ENCODE data around the gene TSC2. TPM values are rescaled to one million over a fixed set of nuclear protein-coding genes. Genes with fewer than 3 reads are reported as not detected.

TSC2 gene
- total and polyA plus RNA-seq, 2 of the 13 experiments (the other 11 are each of a cell fraction or from before 2014, with no cell fraction given) = 19.6 to 40.4 TPM

DNA sequence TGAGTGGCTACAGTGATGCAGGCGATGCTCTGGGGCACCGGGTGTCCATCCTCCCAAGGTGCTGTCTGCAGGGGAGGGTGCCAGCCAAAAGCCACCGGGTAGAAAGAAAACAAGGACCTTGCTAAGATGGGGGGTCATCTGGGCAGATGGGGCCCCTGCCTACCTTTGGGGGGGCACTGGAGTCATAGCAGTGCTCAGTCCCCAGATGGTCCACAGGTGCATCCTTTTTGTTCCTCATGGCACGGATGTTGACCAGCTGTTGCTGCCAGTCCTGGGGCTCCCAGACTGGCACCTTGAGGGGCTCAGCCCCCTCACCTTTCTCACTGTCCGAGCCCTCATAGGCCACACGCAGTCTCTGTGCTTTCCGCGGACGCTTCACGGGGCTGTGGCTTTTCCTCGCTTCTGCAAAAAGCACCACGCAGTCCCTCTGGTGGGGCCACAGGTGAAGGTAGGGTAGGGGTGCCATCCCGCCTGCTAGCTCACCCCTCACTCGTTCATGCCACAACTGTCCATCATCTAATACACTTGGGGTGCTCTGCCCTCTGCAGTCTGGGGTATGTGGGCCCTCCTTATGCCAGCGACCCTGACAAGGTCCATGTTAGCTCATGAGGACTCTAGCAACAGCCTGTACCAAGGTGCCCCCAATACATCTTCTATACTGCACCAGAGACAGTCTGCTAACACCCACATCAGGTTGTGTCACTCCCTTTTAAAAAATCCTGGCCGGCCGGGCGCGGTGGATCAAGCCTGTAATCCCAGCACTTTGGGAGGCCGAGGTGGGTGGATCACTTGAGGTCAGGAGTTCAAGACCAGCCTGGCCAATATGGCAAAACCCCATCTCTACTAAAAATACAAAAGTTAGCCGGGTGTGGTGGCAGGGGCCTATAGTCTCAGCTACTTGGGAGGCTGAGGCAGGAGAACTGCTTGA is 1.6 kb upstream of the TSC2 start:
- Histone ChIP-seq H3K4me2 (ENCODE audit: low read depth, low read length) (peak overlapping the region; percentile 99), H2AFZ (ENCODE audit: low read length) (no peak overlapping the region), H3K9me3 (ENCODE audit: low read length) (no peaks in the 10 kb centered on the region), H3K36me3 (replicated peaks in 1 of 2; ENCODE audit: control insufficient read depth in 1 of 2, insufficient read depth in 2 of 2, low read length in 2 of 2) (peaks cover 1 to 4% of the 10 kb centered on the region in 2 experiments; a peak in 3 of 5 replicates), H4K20me1 (ENCODE audit: insufficient read depth, low read length) (no peaks in the 10 kb centered on the region), H3K27me3 (ENCODE audit: control insufficient read depth in 1 of 2, insufficient read depth in 2 of 2, low read length in 2 of 2) (peaks cover 0 to 2% of the 10 kb centered on the region in 2 experiments; a peak in 1 of 5 replicates), H3K9ac (ENCODE audit: insufficient read depth, low read depth, low read length) (no peak overlapping the region), H3K79me2 (ENCODE audit: insufficient read depth, low read length) (peaks cover 19% of the 10 kb centered on the region), H3K4me3 (replicated peaks in 1 of 3; ENCODE audit: insufficient read depth in 1 of 3, low read depth in 2 of 3, low read length in 3 of 3) (peak overlapping the region; percentile 69 to 95 (median 90); a peak in 5 of 6 replicates), H3K4me1 (ENCODE audit: insufficient read depth, low read length) (peaks cover 36% of the 10 kb centered on the region), H3K27ac (ENCODE audit: extremely low read length, insufficient read depth, low read length) (no peak overlapping the region)
- POLR2A ChIA-PET = interaction anchor here (1.0 to 3.3 kb wide), 9 partner anchors 10 to 109 kb away, joined by 3 to 67 read pairs (median 7); partner anchors contain the start of genes RPS2 and TRAF7
- FAIRE-seq (no peak), DNase-seq (ENCODE audit: low spot score) (no peak), ATAC-seq (no peak)
- TF ChIP-seq ZSCAN30 (CRISPR knock-in tag; IDR thresholded peaks at IDR 0.05) = no peak
- peak; percentile 57; the same call in 1 of the 2 replicates for TF ChIP-seq HNRNPL (IDR thresholded peaks at IDR 0.05; ENCODE audit: low read depth, low read length)
- in situ Hi-C loops (cut with HindIII; ENCODE audit: extremely low pct_ligation_motif_present, low pct_unique_long_range_greater_than_20kb) = no loop called here
- BruUV-seq (replicated peaks) = no TSS peak
- intact Hi-C loops (cut with micrococcal nuclease; ENCODE audit: unreplicated experiment) = no loop called here
- CTCF ChIA-PET (ENCODE audit: low intra/inter-chr PET ratio, low total read pairs) = no interaction called here
- WGBS (ENCODE audit: low lambda C conversion rate) = 79% methylated on average over 16 of the region's 21 CpGs

DNA sequence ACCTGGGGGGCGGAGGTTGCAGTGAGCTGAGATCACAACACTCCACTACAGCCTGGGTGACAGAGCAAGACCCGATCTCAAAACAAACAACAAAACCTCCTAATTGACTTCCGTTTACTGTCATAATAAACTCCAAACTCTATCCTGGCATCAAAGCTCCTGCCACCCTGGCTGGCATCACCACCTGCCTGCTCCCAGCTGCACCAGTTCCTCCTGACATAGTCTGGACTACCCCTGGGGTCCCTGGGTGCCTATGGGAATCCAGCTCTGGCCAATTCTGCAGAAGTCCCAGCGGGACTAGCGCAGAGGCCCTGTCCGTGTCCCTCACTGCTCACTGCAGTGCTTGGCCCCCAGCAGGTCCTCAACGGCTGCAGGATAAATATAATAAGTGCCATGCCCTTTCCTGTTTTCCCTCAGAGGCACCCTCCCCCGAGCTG is 874 bp upstream of the TSC2 start:
- CTCF ChIA-PET (ENCODE audit: low intra/inter-chr PET ratio, low total read pairs) = interaction anchor here (1.4 kb wide), 1 partner anchor 24 kb away, joined by 7 read pairs; no protein-coding TSS in a partner anchor
- TF ChIP-seq SIN3A (IDR thresholded peaks at IDR 0.05; ENCODE audit: borderline replicate concordance, low read depth, low read length) (peak; percentile 17; the same call in 1 of the 2 replicates), RAD21 (CRISPR knock-in tag; IDR thresholded peaks at IDR 0.05) (0 out of 2 replicates have a peak, but pooled peaks have one; percentile 9), ZNF747 (CRISPR knock-in tag; IDR thresholded peaks at IDR 0.05; ENCODE audit: borderline replicate concordance) (peak; percentile 42; the same call in 1 of the 2 replicates), NCOA1 (CRISPR knock-in tag; IDR thresholded peaks at IDR 0.05) (0 out of 2 replicates have a peak, but pooled peaks have one; percentile 48), NFATC3 (CRISPR knock-in tag; IDR thresholded peaks at IDR 0.05) (0 out of 2 replicates have a peak, but pooled peaks have one; percentile 10), ZSCAN20 (CRISPR knock-in tag; IDR thresholded peaks at IDR 0.05; ENCODE audit: borderline replicate concordance) (no peak), KLF12 (CRISPR knock-in tag; IDR thresholded peaks at IDR 0.05; ENCODE audit: borderline replicate concordance) (peak; percentile 1; the same call in 1 of the 2 replicates), EED (CRISPR knock-in tag; IDR thresholded peaks at IDR 0.05) (0 out of 2 replicates have a peak, but pooled peaks have one; percentile 11), ZNF331 (CRISPR knock-in tag; IDR thresholded peaks at IDR 0.05) (peak; percentile 50; the same call in 1 of the 2 replicates), DR1 (CRISPR knock-in tag; IDR thresholded peaks at IDR 0.05) (no peak), ZNF101 (CRISPR knock-in tag; IDR thresholded peaks at IDR 0.05; ENCODE audit: borderline replicate concordance, low read depth) (no peak), ZNF552 (CRISPR knock-in tag; IDR thresholded peaks at IDR 0.05; ENCODE audit: borderline replicate concordance) (no peak), EP300 (IDR thresholded peaks at IDR 0.05; ENCODE audit: low read depth in 2 of 2, low read length in 2 of 2) (peak in 1 of 2 experiments; percentile 6; a peak in 1 of 4 replicates), EP300 (CRISPR knock-in tag; IDR thresholded peaks at IDR 0.05; ENCODE audit: borderline replicate concordance) (no peak), GFI1 (CRISPR knock-in tag; IDR thresholded peaks at IDR 0.05; ENCODE audit: borderline replicate concordance) (peak; percentile 27; the same call in 1 of the 2 replicates)

More for the DNA sequence above, 874 bp upstream of the TSC2 start:
- H3K9me3 ChIP-seq (ENCODE audit: low read length) = no peaks in the 10 kb centered on the region
- peaks cover 19% of the 10 kb centered on the region for H3K79me2 ChIP-seq (ENCODE audit: insufficient read depth, low read length)
- intact Hi-C loops (cut with micrococcal nuclease; ENCODE audit: unreplicated experiment) (no loop called here), in situ Hi-C loops (cut with HindIII; ENCODE audit: extremely low pct_ligation_motif_present, low pct_unique_long_range_greater_than_20kb) (no loop called here)
- H4K20me1 ChIP-seq (ENCODE audit: insufficient read depth, low read length) = no peaks in the 10 kb centered on the region
- H3K4me3 ChIP-seq (replicated peaks in 1 of 3; ENCODE audit: insufficient read depth in 1 of 3, low read depth in 2 of 3, low read length in 3 of 3) = peak overlapping the region; percentile 69 to 95 (median 90)
- ATAC-seq = no peak; the same call in 1 of the 3 replicates
- H3K27me3 ChIP-seq (ENCODE audit: control insufficient read depth in 1 of 2, insufficient read depth in 2 of 2, low read length in 2 of 2) = peaks cover 0 to 2% of the 10 kb centered on the region in 2 experiments; a peak in 1 of 5 replicates
- peak overlapping the region; percentile 63 for H3K27ac ChIP-seq (ENCODE audit: extremely low read length, insufficient read depth, low read length)
- FAIRE-seq = peak; percentile 50
- no peak for DNase-seq (ENCODE audit: low spot score)
- peak overlapping the region; percentile 99 for H3K4me2 ChIP-seq (ENCODE audit: low read depth, low read length)
- H3K36me3 ChIP-seq (replicated peaks in 1 of 2; ENCODE audit: control insufficient read depth in 1 of 2, insufficient read depth in 2 of 2, low read length in 2 of 2) = peaks cover 1 to 8% of the 10 kb centered on the region in 2 experiments; a peak in 3 of 5 replicates
- WGBS (ENCODE audit: low lambda C conversion rate) = 22% methylated on average over 4 of the region's 8 CpGs
- peak overlapping the region; percentile 56 for H3K9ac ChIP-seq (ENCODE audit: insufficient read depth, low read depth, low read length)
- POLR2A ChIA-PET = interaction anchor here (1.0 to 3.3 kb wide), 11 partner anchors 7 to 108 kb away, joined by 3 to 67 read pairs (median 7); partner anchors contain the start of genes RPS2 and TRAF7
- BruUV-seq (replicated peaks) = no TSS peak
- peaks cover 29% of the 10 kb centered on the region for H3K4me1 ChIP-seq (ENCODE audit: insufficient read depth, low read length)
- no peak overlapping the region for H2AFZ ChIP-seq (ENCODE audit: low read length)
